GM19025 (cell line): ENCODE measurements around the gene ZBTB43.

Source experiments
- ATAC-seq: cut with Tn5 transposase; IDR thresholded peaks from one replicate; pipeline ENCODE4 v1.9.1; 2021; ENCODE audit warnings: mild to moderate bottlenecking, low read depth, moderate library complexity; ENCODE audit not compliant: unreplicated experiment

Gene ZBTB43

DNA sequence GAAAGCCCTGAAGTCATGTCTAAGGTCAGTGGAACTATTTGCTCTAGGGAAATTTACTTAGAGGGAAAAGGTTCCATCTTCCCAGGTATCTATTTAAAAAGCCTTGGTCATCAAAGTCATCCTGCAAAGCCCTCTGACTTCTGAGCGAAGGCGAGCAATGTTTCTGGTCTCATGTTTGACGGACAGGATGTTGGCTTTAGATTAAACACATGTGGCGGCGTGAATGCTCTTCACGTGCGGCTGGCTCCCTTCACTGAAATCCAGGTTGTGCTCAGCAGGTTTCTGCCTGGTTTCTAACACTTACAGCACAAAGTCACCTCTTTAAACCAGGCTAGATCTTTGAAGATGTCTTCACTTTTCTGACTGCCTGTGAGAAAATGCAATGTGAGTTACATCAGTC lies 49.9 kb downstream of the ZBTB43 start:
- no peak for ATAC-seq

- ATAC-seq: no peak
Measured at GRCh38 chr9:126856326-126856877, 51.6 kb downstream of the ZBTB43 start.

DNA sequence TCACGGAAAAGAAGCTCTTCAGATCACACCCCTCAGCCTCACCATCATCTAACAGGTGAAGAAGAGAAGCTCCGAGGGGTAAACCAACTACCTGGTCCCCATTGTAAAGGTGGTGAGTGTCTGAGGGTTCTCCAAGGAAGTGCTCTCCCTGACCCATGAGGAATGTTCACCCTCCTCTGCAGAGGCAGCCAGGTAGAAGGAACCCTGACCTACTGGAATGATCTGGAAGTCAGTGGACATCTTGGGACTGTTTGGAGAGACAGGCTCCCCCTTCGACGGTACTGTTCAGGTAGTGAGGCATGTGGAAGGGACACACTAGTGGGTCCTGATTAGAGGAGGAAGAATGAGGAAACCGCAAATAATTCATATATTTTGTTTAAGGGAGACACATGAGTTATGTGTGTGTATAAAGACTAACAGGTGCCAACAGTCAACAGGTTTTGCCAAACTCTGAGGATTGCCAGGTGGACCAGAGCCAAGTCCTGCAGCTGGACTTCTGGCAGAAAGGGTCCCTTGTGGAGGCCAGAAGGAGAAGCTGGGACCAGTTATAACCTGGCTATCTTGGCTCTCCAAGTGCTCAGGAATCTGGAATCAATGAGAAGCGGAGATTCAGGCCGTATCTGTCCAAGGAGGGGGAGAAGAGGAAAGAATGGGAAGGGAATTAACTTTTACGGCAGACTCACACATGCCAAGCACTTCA lies 52.6 kb downstream of the ZBTB43 start:
- ATAC-seq: no peak

DNA sequence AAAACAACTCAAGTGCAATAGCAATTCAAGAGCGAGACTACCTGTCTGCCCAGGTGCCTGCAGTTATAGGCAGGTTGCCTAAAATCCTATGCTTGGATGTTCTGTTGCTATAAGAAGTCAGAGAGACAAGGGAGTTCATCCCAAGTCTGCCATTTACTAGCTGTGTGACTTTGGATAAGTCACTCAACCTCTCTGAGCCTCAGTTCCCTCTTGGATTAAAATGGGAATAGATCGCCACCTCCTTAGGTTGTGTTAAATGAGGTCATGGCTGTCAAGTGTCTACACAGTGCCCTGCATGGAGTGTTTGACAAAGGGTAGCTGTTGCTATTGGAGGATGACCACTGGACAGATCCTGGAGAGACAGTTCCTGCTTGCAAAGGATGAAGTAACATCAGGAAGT lies 54.3 kb downstream of the ZBTB43 start:
- no peak for ATAC-seq

GRCh38 chr9:126860077-126860756 lies 55.4 kb downstream of the ZBTB43 start, which contains the start of gene ZBTB34:
Gene ZBTB34, plus strand, starts transcription at chr9:126860639. Its CDS starts 18,761 bp downstream, at chr9:126879400.
- ATAC-seq: peak; percentile 73

DNA sequence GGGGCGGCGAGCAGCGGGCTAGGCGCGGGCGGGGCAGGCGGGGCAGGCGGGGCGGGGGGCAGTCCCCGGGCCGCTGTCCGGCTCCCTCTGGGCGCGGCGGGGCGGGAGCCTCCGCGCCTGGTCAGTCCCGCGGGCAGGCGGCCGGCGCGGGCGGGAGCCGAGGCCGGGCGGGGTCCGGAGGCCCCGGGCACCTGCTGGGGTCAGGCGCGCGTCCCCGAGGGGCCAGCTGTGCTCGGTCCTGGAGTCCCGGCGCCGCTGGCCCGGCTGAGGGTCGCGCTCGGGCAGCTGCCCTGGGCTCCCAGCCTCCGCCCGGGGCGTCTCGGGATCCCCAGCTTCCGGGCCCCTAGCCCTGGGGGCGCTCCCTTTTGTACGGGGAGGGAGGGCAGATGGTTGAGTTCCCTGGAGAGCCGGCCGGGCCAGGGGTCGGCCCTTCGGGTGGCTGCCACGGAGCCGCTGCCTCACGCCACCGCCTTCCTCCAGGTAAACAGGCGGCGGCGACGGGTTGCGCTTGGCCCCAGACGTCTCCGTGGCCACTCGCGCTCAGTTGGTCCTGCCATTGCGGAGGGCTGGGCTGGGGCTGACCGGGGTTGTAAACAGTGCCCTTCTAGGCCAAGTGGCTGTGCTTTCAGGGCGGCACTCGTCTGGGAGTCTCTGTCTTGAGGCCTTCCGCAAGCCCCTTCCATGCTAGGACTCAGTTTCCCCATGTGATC lies 56.1 kb downstream of the ZBTB43 start:
- ATAC-seq: peak; percentile 25

GRCh38 chr9:126861707-126862103 lies 56.9 kb downstream of the ZBTB43 start:
- ATAC-seq: no peak

- ATAC-seq: no peak
Measured at GRCh38 chr9:126862104-126862761, 57.4 kb downstream of the ZBTB43 start.

GRCh38 chr9:126864771-126865170 lies 59.9 kb downstream of the ZBTB43 start:
- no peak for ATAC-seq

DNA sequence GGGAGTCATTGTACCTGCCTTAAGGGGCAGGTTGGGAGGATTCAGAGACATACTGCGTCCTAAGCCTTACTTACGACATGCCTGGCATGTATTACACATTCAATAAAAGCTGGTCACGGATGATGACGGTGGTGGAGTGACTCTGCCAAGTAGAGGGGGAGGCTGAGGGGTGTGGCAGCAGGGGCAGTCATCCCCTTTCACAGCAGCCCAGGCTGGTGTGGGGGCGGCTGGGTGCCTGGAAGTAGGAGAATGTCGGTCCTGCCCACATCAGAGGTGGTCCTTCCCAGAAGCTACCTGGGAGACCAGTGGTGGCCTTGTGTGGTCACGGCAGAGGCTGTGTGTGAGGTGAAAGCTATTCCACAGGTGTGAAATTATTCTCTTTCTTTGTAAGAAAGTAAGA lies 64.5 kb downstream of the ZBTB43 start:
- no peak for ATAC-seq

GRCh38 chr9:126872516-126872915 lies 67.7 kb downstream of the ZBTB43 start:
- ATAC-seq: no peak

GRCh38 chr9:126874546-126875314 lies 69.9 kb downstream of the ZBTB43 start:
- ATAC-seq: no peak

- no peak for ATAC-seq
Measured at GRCh38 chr9:126875756-126876510, 71.1 kb downstream of the ZBTB43 start.

- ATAC-seq: no peak
Measured at GRCh38 chr9:126876531-126876930, 71.7 kb downstream of the ZBTB43 start.

DNA sequence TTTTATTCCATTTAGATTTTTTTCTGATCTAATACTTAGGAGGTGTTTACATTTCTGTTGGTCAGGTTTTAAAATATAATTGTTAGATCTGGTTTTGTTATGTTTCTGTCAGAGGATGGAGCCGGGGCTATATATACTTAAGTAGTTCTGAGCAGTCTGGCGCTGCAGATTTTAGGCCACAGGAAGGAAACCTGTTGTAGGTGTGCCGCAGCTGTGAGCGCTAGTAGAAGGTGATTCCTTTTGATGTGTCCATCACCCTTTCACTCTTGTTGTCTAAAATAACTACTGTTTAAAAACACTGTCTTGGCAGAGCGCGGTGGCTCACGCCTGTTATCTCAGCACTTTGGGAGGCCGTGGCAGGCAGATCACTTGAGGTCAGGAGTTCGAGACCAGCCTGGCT lies 72.6 kb downstream of the ZBTB43 start:
- ATAC-seq: no peak

- no peak for ATAC-seq
Measured at GRCh38 chr9:126879288-126879687, 74.4 kb downstream of the ZBTB43 start.

DNA sequence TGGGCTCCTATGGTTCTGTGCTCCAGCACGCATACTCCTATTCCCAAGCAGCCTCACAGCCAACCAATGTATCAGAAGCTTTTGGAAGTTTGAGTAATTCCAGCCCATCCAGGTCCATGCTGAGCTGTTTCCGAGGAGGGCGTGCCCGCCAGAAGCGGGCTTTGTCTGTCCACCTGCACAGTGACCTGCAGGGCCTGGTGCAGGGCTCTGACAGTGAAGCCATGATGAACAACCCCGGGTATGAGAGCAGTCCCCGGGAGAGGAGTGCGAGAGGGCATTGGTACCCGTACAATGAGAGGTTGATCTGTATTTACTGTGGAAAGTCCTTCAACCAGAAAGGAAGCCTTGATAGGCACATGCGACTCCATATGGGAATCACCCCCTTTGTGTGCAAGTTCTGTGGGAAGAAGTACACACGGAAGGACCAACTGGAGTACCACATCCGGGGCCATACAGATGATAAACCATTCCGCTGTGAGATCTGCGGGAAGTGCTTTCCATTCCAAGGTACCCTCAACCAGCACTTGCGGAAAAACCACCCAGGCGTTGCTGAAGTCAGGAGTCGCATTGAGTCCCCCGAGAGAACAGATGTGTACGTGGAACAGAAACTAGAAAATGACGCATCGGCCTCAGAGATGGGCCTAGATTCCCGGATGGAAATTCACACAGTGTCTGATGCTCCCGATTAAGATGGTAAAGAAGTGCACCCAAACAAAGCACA lies 75.5 kb downstream of the ZBTB43 start:
- ATAC-seq: no peak

- ATAC-seq: no peak
Measured at GRCh38 chr9:126880947-126881332, 76.1 kb downstream of the ZBTB43 start.

GRCh38 chr9:126882746-126883145 lies 77.9 kb downstream of the ZBTB43 start:
- no peak for ATAC-seq
